Nephron progenitor cell (in vitro differentiated cells): ENCODE measurements around the gene HEG1.

Experiments used
- DNase-seq: peaks from one replicate; pipeline ENCODE4 v3.0.0; 2021
- H3K27ac Mint-ChIP-seq: 2 replicates; pipeline ENCODE4 v1.8.0; 2021; ENCODE audit warnings: mild to moderate bottlenecking, moderate library complexity, mixed read lengths
- H3K27me3 Mint-ChIP-seq: 2 replicates; pipeline ENCODE4 v1.8.0; 2021; ENCODE audit warnings: mild to moderate bottlenecking, low read depth, mixed read lengths; ENCODE audit not compliant: poor library complexity
- H3K36me3 Mint-ChIP-seq: 2 replicates; pipeline ENCODE4 v1.8.0; 2021; ENCODE audit warnings: low read depth, mixed read lengths
- H3K4me1 Mint-ChIP-seq: 2 replicates; pipeline ENCODE4 v1.8.0; 2021; ENCODE audit warnings: mixed read lengths
- H3K4me3 Mint-ChIP-seq: 2 replicates; pipeline ENCODE4 v1.8.0; 2021; ENCODE audit warnings: mild to moderate bottlenecking, moderate library complexity, mixed read lengths
- H3K9me3 Mint-ChIP-seq: 2 replicates; pipeline ENCODE4 v1.8.0; 2021; ENCODE audit warnings: mild to moderate bottlenecking, moderate library complexity, mixed read lengths
- CTCF ChIP-seq: fragments of 200-600 bp; sonication (generic); IDR thresholded peaks from 2 replicates; pipeline ENCODE4 v1.5.0; 2021; ENCODE audit warnings: antibody characterized with exemption

The HEG1 gene

GRCh38 chr3:125068265-125068664 lies 12.5 kb upstream of the HEG1 start:
- TF ChIP-seq CTCF, result no peak
- H3K27me3 Mint-ChIP-seq, result peaks cover 24% of the 10 kb centered on the region
- DNase-seq, result no peak
- peaks cover 11% of the 10 kb centered on the region for H3K9me3 Mint-ChIP-seq
- no peak overlapping the region for H3K27ac Mint-ChIP-seq
- peaks cover 5% of the 10 kb centered on the region for H3K36me3 Mint-ChIP-seq
- H3K4me3 Mint-ChIP-seq, result no peak overlapping the region
- peaks cover 6% of the 10 kb centered on the region for H3K4me1 Mint-ChIP-seq

GRCh38 chr3:125067225-125067624 lies 11.4 kb upstream of the HEG1 start:
- Mint-ChIP-seq H3K27me3 (peaks cover 27% of the 10 kb centered on the region), H3K27ac (no peak overlapping the region), H3K9me3 (peaks cover 11% of the 10 kb centered on the region), H3K4me1 (peaks cover 6% of the 10 kb centered on the region), H3K36me3 (peaks cover 5% of the 10 kb centered on the region), H3K4me3 (no peak overlapping the region)
- no peak for TF ChIP-seq CTCF
- no peak for DNase-seq

GRCh38 chr3:125062904-125063618 lies 7.3 kb upstream of the HEG1 start:
- peaks cover 5% of the 10 kb centered on the region for H3K36me3 Mint-ChIP-seq
- no peak overlapping the region for H3K4me3 Mint-ChIP-seq
- TF ChIP-seq CTCF, result no peak
- H3K27ac Mint-ChIP-seq, result no peak overlapping the region
- peaks cover 24% of the 10 kb centered on the region for H3K4me1 Mint-ChIP-seq
- peaks cover 31% of the 10 kb centered on the region for H3K27me3 Mint-ChIP-seq
- H3K9me3 Mint-ChIP-seq, result peaks cover 15% of the 10 kb centered on the region
- DNase-seq, result no peak

- Mint-ChIP-seq H3K4me3 (no peak overlapping the region), H3K27me3 (peaks cover 34% of the 10 kb centered on the region), H3K4me1 (peaks cover 31% of the 10 kb centered on the region), H3K27ac (no peak overlapping the region), H3K9me3 (peaks cover 15% of the 10 kb centered on the region), H3K36me3 (peaks cover 5% of the 10 kb centered on the region)
- no peak for DNase-seq
- TF ChIP-seq CTCF, result no peak
These were observed 5.8 kb upstream of the HEG1 start for GRCh38 chr3:125061646-125062045.

- H3K36me3 Mint-ChIP-seq, result peaks cover 5% of the 10 kb centered on the region
- H3K27ac Mint-ChIP-seq, result no peak overlapping the region
- peaks cover 35% of the 10 kb centered on the region for H3K4me1 Mint-ChIP-seq
- H3K9me3 Mint-ChIP-seq, result peaks cover 15% of the 10 kb centered on the region
- no peak for DNase-seq
- H3K4me3 Mint-ChIP-seq, result no peak overlapping the region
- H3K27me3 Mint-ChIP-seq, result peaks cover 38% of the 10 kb centered on the region
- TF ChIP-seq CTCF, result no peak
These were observed 5.4 kb upstream of the HEG1 start for GRCh38 chr3:125061170-125061569.
